ENCODE measurements around the gene FMO4.

FMO4 gene

GRCh38 chr1:171311771-171312558 is 2.0 kb upstream of the FMO4 start:
- Histone ChIP-seq H3K4me3 (ENCODE audit: severe bottlenecking) (no peak overlapping the region), H3K27ac (ENCODE audit: poor library complexity, severe bottlenecking) (no peak overlapping the region), H3K27me3 (ENCODE audit: insufficient read depth, poor library complexity, severe bottlenecking) (no peaks in the 10 kb centered on the region), H3K9me3 (ENCODE audit: severe bottlenecking) (no peaks in the 10 kb centered on the region), H3K36me3 (ENCODE audit: low read depth) (no peaks in the 10 kb centered on the region), H3K4me1 (ENCODE audit: insufficient read depth, poor library complexity, severe bottlenecking) (peaks cover 3% of the 10 kb centered on the region)
- DNase-seq (ENCODE audit: low spot score) = no peak
- no peak for ATAC-seq (ENCODE audit: low read depth)
- TF ChIP-seq CTCF (IDR thresholded peaks at IDR 0.05; ENCODE audit: poor library complexity, severe bottlenecking) = no peak

- no peak overlapping the region for H3K4me3 ChIP-seq (ENCODE audit: severe bottlenecking)
These were observed 606 bp upstream of the FMO4 start for GRCh38 chr1:171313319-171313834.

GRCh38 chr1:171329251-171329650 is 15.3 kb downstream of the FMO4 start:
- Histone ChIP-seq H3K9me3 (ENCODE audit: severe bottlenecking) (no peaks in the 10 kb centered on the region), H3K27ac (ENCODE audit: poor library complexity, severe bottlenecking) (no peak overlapping the region), H3K4me3 (ENCODE audit: severe bottlenecking) (no peak overlapping the region), H3K4me1 (ENCODE audit: insufficient read depth, poor library complexity, severe bottlenecking) (no peaks in the 10 kb centered on the region), H3K27me3 (ENCODE audit: insufficient read depth, poor library complexity, severe bottlenecking) (no peaks in the 10 kb centered on the region), H3K36me3 (ENCODE audit: low read depth) (no peaks in the 10 kb centered on the region)
- no peak for TF ChIP-seq CTCF (IDR thresholded peaks at IDR 0.05; ENCODE audit: poor library complexity, severe bottlenecking)
- ATAC-seq (ENCODE audit: low read depth) = no peak
- no peak for DNase-seq (ENCODE audit: low spot score)

More at GRCh38 chr1:171313319-171313834, 606 bp upstream of the FMO4 start:
- TF ChIP-seq CTCF (IDR thresholded peaks at IDR 0.05; ENCODE audit: poor library complexity, severe bottlenecking) = no peak
- Histone ChIP-seq H3K27ac (ENCODE audit: poor library complexity, severe bottlenecking) (no peak overlapping the region), H3K9me3 (ENCODE audit: severe bottlenecking) (no peaks in the 10 kb centered on the region), H3K4me1 (ENCODE audit: insufficient read depth, poor library complexity, severe bottlenecking) (peaks cover 3% of the 10 kb centered on the region), H3K36me3 (ENCODE audit: low read depth) (no peaks in the 10 kb centered on the region), H3K27me3 (ENCODE audit: insufficient read depth, poor library complexity, severe bottlenecking) (no peaks in the 10 kb centered on the region)
- DNase-seq (ENCODE audit: low spot score) (no peak), ATAC-seq (ENCODE audit: low read depth) (no peak)

GRCh38 chr1:171334024-171334640 is 20.1 kb downstream of the FMO4 start:
- TF ChIP-seq CTCF (IDR thresholded peaks at IDR 0.05; ENCODE audit: poor library complexity, severe bottlenecking) = no peak
- Histone ChIP-seq H3K4me1 (ENCODE audit: insufficient read depth, poor library complexity, severe bottlenecking) (no peaks in the 10 kb centered on the region), H3K27ac (ENCODE audit: poor library complexity, severe bottlenecking) (no peak overlapping the region), H3K4me3 (ENCODE audit: severe bottlenecking) (no peak overlapping the region), H3K9me3 (ENCODE audit: severe bottlenecking) (no peaks in the 10 kb centered on the region), H3K36me3 (ENCODE audit: low read depth) (no peaks in the 10 kb centered on the region), H3K27me3 (ENCODE audit: insufficient read depth, poor library complexity, severe bottlenecking) (no peaks in the 10 kb centered on the region)
- ATAC-seq (ENCODE audit: low read depth) (no peak), DNase-seq (ENCODE audit: low spot score) (no peak)

Data from RWPE2 (cell line).